ENCODE results near the gene CDKL2.
"Not testable (repeated sequence)": the region's sequence is repeated elsewhere in the genome, so short reads cannot be mapped to it uniquely, and the experiment has no call there.

The CDKL2 gene

DNA sequence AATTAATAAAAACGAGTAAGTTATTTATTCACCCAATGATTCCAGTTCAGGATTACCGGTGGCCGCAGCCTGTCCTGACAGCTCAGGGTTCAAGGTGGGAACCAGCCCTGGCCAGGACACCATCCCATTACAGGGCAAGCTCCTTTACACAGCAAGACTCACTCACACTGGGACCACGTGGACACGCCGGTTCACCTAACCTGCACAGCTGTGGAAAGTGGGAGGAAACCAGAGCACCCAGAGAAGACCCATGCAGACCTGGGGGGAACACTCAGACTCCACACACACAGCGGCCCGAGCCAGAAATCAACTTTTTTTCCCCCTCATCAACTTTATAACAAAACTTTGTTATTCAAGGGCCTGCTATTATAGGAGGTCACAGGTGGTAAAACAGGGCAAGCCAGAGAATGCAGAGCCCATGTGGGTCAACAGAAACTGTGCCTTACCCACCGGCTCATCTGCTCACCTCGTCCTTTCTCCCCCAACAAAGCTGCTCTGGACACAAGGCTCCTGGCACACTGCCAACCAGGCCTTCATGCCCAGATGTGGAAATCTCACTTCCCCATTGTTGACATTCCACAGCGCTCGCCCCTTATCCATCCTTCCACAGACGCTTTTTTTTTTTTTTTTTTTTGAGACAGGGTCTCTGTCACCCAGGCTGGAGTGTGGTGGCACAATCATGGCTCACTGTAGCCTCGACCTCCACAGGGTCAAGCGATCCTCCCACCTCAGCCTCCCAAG, 82.5 kb downstream of the CDKL2 start:
- DNase-seq: no peak

DNA sequence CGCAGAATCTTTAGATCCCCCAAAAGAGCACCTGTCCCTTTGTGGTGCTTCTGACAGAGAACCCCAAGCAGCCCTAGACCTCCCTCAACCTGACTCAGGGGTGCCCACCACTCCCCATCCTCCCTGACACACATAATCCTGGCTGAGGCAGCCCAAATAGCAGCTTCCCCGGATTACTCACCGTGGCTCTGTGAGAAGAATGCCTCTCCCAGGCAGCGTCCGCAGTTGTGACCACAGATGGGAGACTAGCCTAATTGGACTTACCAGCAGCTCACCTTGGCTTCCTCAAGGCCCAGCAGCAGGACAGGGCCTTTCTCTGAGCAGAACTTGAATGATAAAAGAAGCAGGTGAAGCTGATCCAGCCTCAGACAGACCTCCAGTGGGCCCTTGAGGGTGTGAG, 84.8 kb downstream of the CDKL2 start:
- DNase-seq: no peak

DNA sequence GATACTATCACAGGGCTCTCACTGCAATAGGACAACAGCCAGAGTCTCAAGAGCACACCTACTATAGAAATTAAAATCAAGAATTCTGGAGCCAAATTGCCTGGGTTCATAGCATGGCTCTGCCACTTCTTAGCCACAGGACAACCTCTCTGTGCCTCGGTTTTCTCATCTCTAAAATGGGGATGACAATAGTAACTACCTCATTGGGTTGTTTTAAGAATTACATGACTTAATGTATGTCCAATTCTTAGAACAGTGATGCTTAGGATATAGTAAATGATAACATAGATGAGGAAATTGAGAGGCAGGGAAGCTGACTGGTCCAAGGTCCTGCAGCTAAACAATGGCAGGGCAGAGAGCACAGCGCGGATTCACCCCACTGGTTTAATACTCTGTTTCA, 85.5 kb downstream of the CDKL2 start:
- DNase-seq: no peak

DNA sequence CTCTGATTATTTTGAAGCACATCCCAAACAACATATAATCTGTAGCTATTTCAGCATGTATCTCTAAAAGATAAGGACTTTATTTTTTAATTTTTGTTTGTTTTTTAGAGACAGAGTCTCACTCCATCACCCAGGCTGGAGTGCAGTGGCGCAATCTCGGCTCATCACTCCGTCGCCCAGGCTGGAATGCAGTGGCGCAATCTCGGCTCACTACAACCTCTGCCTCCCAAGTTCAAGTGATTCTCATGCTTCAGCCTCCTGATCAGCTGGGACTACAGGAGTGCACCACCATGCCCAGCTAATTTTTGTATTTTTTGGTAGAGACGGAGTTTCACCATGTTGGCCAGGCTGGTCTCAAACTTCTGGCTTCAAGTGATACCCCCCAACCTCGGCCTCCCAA, 86.1 kb downstream of the CDKL2 start:
- DNase-seq: not testable (repeated sequence)

DNA sequence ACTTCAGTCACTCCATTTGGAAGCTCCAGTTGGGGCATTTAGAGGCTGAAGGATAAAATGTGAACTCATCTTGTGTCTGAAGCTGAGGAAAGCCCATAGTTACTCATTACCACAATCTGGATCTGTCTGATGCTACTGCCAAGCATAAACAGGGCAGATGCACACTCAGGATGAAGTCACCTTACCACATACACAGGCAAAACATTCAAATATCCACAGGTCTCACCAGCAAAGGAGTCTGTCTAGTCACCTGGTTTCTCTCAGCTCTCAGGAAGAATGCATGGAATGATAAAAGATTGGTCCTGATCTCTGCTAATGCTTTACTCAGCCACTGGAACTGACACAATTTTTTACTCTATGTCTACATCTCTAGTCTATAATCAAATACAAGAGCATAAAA, 87.5 kb downstream of the CDKL2 start:
- no peak for DNase-seq

DNA sequence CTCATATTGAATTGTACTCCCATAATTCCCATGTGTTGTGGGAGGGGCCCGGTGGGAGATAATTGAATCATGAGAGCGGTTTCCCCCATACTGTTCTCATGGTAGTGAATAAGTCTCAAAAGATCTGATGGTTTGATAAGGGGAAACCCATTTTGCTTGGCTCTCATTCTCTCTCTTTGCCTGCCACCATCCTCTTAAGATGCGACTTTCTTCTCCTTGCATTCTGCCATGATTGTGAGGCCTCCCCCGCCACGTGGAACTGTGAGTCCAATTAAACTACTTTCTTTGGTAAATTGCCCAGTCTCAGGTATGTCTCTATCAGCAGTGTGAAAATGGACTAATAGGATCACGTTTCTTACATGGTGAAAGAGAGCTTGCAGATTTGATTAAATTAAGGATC, 93.0 kb downstream of the CDKL2 start:
- not testable (repeated sequence) for DNase-seq

DNA sequence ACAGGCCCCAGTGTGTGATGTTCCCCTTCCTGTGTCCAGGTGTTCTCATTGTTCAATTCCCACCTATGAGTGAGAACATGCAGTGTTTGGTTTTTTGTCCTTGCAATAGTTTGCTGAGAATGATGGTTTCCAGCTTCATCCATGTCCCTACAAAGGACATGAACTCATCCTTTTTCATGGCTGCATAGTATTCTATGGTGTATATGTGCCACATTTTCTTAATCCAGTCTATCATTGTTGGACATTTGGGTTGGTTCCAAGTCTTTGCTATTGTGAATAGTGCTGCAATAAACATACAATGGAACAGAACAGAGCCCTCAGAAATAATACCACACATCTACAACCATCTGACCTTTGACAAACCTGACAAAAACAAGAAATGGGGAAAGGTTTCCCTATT, 96.4 kb downstream of the CDKL2 start:
- not testable (repeated sequence) for DNase-seq

GRCh38 chr4:75533339-75533887, 96.9 kb downstream of the CDKL2 start:
- not testable (repeated sequence) for DNase-seq

DNA sequence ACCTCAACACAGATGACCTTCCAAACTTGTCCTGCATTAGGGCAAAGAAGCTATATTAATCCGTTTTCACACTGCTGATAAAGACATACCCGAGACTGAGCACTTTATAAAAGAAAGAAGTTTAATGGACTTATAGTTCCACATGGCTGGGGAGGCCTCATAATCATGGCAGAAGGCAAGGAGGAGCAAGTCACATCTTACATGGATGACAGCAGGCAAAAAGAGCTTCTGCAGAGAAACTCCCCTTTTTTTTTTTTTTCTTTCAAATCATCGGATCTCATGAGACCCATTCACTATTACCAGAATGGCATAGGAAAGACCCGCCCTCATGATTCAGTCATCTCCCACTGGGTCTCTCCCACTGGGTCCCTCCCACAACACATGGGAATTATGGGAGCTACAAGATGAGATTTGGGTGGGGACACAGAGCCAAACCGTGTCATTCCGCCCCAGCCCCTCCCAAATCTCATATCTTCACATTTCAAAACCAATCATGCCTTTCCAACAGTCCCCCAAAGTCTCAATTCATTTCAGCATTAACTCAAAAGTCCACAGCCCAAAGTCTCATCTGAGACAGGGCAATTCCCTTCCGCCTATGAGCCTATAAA, 98.7 kb downstream of the CDKL2 start:
- not testable (repeated sequence) for DNase-seq

GRCh38 chr4:75530556-75531322, 99.6 kb downstream of the CDKL2 start:
- no peak for DNase-seq
